Activated effector memory CD4-positive, alpha-beta T cell treated with anti-CD3 and anti-CD28 coated beads, Interleukin-2, amount 50 U/mL, for 16 hours (primary cell): Measurements from ENCODE around the gene ERC2.

Source experiments
- DNase-seq: peaks from one replicate; pipeline ENCODE4 v3.0.0-alpha.2; 2020

The ERC2 gene

DNA sequence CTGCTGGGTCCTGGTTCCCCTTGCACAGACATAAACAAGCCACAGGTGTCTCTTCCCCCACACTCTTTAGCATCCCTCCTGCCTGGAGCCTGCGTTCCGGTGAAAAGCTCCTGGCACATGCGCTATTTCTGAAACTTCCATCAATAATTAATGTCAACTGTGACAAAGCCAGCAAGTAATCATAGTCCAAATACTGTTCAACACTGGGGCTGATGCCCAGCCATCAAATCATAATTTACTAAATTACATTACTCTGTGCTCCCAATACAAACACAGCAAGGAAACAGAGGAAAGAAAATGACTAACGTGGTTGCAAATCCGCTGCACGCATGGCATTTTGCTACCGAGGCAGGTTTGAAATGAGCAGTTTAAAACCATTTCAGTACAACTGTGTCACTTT is 294.7 kb downstream of the ERC2 start:
- no peak for DNase-seq

DNA sequence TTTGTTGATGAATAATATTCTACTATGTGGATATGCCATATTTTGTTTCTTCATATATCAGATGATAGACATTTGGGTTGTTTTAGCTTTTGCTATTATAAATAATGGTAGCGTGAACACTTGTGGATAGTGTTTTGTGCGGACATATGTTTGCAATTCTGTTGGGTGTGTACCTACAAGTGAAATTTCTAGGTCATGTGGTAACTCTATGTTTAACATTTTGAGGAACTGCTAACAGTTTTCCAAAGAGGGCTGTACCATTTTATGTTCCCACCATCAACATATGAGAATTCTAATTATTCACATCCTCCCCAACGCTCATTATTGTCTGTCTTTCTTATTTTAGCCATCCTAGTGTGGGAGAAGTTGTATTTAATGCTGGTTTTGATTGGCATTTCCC is 303.8 kb downstream of the ERC2 start:
- DNase-seq = no peak

DNA sequence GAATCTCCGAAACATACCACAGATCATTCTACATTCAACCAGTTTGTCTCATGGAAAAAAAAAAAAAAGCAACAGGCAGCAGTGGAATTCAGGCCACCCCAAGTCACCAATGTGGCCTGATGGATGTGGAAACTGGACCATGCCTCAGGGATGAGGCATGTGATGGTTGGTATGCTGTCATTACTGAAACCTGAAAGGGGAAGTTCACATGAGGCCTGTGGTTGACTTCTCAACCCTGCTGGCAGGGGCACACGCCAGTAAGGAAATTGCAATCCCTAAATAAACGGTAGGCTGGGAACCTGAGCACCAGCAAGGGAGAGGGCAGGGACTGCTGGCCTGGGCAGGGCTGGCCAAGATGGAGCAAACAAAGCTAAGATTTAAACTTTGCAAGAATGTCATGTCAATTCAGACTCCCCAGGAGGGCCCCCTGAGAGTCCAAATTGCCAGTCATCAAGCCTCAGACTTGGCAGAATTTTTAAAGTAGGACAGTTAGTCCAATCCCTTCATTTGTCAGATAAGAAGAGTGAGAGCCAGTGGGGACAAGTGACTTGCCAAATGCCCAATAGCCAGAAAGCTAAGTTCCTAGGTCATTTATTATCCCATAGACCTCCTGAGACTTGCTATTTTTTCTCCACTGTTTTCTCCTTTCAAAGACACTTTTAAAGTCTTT is 310.4 kb downstream of the ERC2 start:
- no peak for DNase-seq

DNA sequence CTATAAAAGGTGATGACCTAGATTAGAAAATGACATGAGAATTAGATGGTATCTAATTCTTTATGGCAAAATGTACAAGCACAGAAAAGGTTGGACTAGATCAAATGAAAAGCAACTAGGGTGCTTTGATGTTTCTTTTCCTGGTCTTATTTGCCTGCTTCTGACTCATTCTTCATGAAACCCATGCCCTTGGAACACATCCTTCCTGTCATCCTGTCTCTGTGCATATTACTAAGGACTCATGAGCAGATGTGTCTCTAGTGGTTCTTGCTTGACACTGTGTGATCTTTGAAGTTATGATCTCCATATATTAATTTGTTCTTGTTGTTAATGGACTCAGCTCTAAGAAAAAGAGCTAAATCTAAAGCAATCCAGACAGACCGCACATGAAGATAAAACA is 314.0 kb downstream of the ERC2 start:
- DNase-seq = no peak

DNA sequence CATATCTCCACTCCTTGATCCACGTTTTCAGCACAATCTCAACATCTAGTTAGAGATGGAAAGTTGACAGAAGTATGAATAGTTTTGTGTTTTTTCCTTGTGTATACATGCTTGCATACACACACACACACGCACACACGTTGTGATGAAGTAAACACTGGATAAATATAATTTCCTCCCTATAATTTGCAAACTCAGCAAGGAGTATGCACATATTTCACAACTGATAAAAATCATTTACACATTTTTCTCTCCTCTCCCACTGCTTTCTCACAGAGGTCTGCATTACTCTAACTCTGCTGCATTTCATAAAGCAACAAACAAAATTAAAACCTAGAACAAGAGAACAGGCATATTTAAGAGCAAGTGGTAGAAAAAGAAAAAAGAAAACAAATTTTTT is 320.9 kb downstream of the ERC2 start:
- DNase-seq = no peak

DNA sequence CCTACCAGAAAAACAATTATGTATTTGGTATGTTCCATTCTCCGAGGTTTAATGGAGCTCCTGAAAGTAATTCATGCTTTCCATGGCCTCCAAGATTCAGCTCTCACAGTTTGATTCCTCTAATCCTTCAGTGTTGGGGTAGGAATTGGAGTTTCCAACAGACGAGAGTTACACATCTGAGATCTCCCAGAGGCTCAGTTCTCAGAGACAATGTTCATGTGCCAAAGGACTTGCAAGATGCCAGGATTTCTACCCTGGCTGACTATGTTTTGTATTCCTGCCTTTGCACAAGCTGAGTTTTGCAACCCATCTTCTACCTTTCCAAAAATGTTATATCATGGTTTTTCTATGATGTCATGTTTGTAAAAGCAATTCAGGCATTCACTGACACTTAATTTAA is 322.9 kb downstream of the ERC2 start:
- no peak for DNase-seq

DNA sequence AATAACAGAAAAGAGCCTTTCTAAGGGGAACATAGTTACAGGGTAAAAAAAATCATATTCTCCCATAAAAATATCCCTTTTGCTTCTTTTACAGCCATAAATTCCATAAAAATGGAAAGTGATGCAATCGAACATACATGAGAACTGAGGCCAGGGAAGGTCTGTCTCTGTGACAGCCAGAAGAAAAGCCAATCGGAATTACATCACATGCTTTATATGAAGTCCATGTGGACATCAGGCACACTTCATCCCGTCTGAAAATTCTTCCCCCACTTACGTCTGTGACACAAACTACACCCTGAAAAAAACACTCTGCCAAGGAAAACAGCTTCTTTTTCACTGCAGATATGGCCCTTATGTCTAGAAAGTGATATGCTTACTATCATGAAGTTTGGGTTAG is 323.5 kb downstream of the ERC2 start:
- no peak for DNase-seq

DNA sequence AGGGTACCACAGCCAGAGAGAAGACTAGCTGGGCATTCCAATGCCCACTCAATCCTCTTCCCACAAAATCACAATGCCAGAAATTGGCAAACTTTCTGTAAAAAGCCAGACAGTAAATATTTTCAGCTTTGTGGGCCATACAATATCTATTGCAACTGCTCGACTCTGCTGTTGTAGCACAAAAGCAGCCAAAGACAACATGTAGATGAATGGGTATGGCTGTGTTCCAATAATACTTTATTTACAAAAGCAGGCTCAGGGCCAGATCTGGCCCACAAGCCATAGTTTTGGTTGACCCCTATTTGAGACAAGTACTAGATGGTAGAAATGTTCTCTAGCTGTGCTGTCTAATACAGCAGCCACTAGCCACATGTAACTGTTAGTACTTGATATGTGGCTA is 330.9 kb downstream of the ERC2 start:
- DNase-seq = no peak

DNA sequence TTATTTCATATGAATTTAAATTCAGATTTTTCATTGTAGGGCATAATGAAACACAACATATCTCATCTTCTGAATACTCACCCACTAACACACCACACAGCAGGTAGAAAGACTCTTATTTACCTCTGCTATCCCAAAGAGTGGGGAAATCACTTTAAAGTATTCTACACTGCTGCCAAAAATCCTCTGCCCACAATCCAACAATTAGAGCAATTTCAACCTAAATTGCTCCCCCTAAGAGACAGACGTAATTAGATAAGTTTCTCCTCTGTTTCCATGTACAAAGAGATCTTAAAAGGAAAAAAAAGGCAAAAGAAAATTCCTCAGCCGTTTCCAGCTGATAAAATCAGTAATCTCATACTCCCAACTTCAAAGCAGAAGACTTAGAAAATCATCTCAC is 331.8 kb downstream of the ERC2 start:
- no peak for DNase-seq

DNA sequence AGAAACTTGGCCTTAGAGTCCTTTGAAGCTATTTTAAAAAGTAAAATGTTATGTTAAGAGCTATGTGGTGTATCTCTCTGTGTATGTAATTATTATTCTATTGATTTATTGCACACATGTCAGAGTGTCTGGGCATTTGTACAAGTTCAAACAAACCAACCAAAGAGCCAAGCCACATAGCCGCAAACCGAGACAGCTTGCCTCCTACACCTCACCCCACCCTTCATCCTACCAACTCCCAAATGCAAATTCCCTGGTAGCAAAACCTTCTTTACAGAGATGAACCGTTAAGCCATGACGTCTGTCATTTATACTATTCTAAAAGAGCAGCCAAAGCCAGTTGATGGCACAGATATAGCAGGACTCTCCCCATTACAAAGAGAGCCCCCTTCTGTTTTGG is 332.3 kb downstream of the ERC2 start:
- DNase-seq = no peak

DNA sequence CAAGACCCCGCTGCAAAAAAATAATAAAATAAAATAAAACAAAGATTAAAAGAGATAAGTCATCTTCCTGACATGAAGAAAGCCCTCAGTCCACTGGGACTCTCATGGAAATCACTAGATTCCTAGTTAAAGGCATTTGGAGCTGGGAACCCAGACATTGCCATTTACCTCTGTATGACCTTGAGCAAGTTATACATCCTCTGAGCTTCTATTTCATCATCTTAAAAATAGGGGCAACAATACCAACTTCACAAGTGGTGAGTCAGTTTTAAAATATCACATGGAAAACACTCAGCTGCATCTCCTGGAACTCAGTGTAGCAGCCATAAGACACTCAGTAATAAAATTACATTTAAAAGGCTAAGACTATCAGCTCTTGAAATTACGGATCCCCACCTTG is 334.8 kb downstream of the ERC2 start:
- no peak for DNase-seq

DNA sequence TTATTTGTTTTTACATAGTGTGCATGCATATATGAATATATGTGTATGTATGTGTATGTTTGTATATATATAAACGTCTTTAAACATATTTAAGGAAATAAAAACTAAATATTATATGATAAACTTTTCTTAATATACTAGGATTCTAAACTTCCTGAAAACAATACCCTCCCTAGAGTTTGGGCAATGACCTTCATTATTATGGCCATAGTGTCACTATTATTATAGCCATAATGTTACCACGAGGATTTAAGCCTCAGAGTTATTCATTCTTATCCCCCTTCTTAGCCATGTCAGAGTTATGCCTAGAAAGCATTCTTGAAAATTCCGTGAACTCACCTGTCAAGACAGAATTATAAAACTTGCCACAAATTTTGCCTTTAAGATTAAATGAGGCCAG is 335.5 kb downstream of the ERC2 start:
- no peak for DNase-seq

DNA sequence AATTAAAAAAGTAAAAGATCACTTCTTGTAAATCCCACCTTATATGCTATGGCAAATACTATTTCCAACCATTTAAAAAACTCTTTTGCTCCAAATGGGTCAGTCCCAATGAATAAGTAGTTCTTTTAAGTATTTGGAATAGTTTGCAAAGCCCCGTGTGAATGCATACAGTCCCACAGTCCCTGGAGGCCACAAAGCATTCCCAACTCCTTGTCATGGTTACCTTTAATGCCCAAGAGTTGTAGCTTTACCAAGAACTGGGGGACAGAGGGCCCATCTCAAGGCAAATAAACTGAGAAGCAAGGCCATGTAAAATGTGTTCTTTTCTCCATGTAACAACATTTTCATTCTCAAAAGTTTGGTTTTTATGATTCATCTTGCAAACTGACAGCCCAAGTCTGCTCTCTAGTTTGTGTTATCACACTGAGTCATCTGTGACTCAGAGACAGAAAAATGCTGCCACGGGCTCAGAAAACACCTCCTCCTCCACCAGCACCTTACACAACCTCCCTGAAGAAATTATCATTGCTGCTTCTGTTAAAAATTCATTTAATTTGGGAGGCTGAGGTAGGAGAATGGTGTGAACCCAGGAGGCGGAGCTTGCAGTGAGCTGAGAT is 336.2 kb downstream of the ERC2 start:
- no peak for DNase-seq

DNA sequence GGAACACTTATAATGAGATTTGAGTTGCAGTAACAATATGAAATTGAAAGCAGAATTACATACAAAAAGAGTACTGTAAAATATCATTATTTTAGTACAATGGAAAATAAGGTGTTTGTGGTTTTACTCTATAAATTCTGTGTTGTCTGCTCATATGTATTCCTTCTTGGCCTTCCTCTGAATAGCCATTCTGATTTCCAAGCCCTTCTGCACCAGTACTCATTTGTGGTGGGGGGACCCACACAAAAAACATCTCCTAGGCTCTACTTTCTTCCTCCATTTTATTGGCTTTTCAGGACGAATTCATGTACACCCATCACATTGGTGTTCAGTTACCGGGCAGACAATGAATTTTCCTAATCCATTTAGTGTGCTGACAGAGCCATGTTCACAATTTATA is 338.2 kb downstream of the ERC2 start:
- no peak for DNase-seq

DNA sequence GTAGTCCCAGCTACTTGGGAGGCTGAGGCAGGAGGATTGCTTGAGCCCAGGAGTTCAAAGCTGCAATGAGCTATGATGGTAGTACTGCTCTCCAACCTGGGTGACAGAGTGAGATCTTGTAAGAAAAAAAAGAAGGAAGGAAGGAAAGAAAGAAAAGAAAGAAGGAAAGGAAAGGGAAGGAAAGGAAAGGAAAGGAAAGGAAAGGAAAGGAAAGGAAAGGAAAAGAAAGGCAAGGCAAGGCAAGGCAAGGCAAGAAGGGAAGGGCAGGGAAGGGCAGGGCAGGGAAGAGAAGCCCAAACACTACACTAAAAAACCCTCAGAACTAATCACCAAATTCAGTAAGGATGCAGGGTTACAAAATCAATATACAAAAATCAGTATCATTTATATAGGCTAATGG is 341.6 kb downstream of the ERC2 start:
- DNase-seq = no peak

DNA sequence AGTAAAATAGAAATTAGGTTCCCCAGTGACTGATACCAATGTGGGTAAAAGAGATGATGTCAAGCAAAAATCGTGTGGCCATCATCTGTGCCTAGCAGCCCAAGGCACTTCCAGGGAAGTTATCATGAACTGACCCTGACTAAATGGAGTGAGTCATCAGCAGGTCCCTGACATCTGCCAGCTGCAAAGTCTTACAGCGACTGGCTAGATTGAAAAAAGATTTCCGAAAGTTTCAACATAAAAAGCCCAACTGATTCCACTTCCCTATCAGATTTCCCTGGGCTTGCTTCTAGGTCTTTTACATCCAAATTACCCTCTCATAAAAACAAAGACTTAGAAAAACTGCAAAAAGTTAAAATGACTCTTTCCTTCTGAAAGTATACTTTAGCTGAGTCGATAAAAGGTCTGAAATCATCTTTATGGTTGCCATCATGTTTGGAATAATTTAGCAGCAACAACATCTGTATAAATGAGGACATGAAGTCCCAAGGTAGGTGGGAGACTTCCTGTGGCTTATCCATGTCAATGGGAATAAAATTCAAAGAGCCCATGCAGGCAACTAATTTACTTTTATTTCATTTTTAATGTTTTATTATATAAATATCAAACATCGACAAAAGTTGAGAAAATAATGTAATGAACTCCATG is 342.8 kb downstream of the ERC2 start:
- DNase-seq = no peak

DNA sequence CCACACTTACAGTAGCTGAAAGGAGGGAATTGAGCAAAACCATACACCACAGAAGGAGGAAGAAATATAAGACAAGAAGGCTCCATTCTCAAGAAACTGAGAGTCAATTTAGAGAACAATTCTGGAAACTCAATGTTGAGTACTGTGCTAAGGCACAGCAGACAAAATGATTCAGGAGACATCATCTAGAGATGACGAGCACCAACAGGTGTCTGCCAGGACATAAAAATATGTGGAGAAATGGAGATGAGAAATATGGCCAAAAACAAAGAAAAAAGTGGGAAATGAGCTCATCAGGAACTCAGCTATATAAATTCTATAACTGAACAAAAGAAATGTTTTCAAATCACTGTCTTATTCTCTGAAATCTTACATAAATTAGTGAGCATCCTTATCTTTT is 343.7 kb downstream of the ERC2 start:
- no peak for DNase-seq

DNA sequence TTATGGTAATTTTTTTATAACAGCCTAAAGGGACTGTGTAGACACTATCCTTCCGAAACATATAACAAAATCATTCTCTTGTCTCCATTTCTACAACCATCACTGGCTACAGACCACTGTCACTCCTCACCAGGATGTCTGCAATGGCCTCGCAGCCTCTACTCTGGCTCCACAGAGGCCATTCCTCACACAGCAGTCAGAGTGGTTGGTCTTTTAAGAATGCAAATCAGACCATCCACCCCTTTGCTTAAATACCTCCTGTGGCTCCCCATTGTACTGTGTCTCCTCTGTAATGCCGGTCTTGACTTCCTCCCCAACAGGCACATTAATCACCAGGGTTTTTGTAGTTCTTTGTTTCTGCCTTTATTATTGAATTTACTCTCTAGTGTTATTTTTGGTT is 344.8 kb downstream of the ERC2 start:
- no peak for DNase-seq

DNA sequence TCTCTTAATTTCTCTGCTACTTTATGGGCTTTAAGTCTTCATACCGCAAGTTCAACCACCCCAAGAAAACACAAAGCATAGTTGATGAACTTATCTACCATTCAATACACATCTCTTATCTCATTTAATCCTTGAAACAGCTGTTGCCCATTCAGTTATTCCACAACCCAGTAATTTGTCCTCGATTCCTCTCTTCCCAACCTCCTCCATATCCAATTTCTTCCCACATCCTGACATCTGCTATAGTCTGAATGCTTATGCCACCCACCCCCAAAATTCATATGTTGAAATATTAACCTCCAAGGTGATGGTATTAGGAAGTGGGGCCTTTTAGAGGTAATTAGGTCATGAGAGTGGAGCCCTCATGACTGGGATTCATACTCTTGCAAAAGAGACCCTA is 345.4 kb downstream of the ERC2 start:
- DNase-seq = no peak

DNA sequence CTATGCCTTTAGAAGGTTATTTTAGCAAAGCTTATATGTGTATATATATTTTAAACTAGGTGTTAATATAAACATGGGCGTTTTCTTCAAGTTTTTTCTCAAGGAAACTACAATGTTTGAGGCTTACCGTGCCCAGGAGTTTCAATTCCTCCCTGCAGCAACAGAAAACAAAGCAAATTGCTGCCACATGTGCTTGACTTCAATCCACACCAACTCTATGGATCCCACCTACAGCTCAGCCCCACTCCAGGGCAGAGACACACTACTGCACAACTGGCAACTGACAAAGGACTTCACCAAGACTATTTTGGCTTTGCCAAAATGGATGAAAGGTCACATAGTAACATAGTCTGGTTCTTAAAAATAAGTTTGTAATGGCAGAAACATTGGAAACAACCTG is 346.6 kb downstream of the ERC2 start:
- no peak for DNase-seq

DNA sequence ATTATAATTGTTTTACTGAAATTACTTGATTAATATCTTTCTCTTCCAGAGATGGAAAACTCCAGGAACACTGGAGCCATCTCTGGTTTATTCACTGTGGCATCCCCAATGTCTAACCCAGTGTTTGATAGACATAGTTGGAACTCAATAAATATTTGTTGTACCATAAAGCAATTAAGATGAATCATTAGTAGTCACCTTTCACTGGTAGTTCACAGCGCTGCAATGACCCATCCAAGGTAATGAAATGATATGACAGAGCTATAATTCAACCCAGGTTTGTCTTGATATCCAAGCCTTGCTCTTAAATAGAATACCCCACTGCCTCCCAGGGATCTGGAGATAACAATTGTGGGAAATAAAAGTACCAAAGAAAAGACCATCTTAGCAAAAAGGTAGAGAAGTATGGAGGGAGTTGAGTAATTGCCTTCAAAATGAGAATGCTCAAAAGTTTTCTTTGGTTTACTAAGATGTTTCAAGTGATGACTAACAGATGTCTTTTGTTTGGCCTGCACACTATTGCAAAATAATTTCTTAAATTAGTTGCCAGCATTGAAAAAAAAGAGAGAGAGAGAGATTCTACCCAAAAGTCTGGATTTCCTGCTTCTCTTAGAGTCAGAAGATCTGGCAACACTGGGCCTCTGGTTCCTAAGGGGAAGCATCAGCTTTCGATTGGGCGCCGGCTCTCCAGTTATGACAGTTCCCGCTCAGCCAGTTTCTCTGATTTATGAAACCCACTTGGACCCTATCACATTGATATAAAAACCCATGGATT is 348.5 kb downstream of the ERC2 start:
- DNase-seq = no peak

DNA sequence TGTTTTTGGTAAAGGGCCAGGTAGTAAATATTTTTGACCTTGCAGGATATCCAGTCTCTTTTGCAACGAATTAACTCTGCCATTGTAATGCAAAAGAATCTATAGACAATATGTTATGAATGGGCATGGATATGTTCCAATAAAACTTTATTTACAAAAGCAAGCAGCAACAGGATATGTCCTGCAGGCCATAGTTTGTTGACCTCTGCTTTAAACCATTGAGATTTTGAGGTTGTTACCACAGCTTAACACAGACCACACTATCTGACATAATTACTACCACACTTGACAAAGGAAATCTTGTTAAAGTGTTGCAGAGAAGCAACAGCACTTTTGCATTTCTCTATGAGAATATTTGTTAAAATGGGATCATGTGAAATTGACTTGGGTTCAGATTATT is 349.3 kb downstream of the ERC2 start:
- no peak for DNase-seq

DNA sequence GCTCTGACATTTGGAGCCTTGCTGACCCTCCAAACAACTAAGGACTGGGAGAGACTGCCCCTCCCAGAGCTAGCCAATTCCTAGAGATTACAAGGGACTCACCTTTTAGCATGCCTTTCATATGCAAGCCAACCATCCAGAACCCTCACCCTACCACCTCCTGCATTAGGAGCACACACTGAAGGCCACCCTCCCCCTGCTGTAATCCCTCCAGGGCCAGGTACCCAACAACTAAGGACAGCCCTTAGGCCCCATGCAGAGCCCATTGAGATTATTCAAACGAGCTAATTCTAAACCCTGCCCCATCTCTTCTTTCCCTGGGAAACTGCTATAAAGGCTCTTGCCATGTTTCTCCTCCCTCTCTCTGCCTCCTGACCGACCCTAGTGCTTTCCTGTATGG is 352.6 kb downstream of the ERC2 start:
- no peak for DNase-seq

DNA sequence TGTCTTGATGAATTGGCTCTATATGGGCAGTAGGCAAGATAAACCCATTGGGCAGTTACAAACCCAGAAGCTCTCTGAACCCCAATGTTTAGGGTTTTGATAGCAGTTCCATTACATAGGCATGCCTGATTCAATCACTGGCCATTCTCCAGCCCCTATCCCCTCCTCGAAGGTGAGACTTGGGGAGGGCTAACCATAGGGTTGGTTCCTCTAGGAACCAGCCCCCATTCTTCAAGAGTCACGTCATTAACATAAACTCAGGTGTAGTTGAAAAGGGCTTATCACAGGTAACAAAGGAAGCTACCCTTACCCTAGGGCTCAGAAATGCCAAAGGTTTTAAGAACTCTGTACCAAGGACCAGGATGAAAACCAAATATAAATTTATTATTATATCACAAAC is 353.1 kb downstream of the ERC2 start:
- no peak for DNase-seq
